ENCODE measurements around the gene EML1.

Gene EML1

GRCh38 chr14:99878563-99878962 lies 85.3 kb downstream of the EML1 start:
- POLR2A ChIA-PET: no interaction called here

GRCh38 chr14:99879401-99880295 lies 86.4 kb downstream of the EML1 start:
- ChIA-PET CTCF (interaction anchor here (0.8 to 1.8 kb wide), 6 partner anchors 7 to 217 kb away, joined by 3 to 9 read pairs (median 3); partner anchors contain the start of gene CYP46A1), POLR2A (no interaction called here)
- no peak for TF ChIP-seq CTCF (IDR thresholded peaks at IDR 0.05; ENCODE audit: control extremely low read depth, extremely low read depth, low read depth, missing control alignments)
- no peak for DNase-seq (ENCODE audit: extremely low spot score)

More at GRCh38 chr14:99878563-99878962, 85.3 kb downstream of the EML1 start:
- TF ChIP-seq CTCF (IDR thresholded peaks at IDR 0.05; ENCODE audit: control extremely low read depth, extremely low read depth, low read depth, missing control alignments): no peak
- no peak for DNase-seq (ENCODE audit: extremely low spot score)
- CTCF ChIA-PET: interaction anchor here (1.6 to 1.8 kb wide), 2 partner anchors 8 to 21 kb away, joined by 5 to 9 read pairs; no protein-coding TSS in a partner anchor

GRCh38 chr14:99880651-99881420 lies 87.6 kb downstream of the EML1 start:
- CTCF ChIA-PET: interaction anchor here (1.5 to 1.6 kb wide), 2 partner anchors 19 to 197 kb away, joined by 3 to 6 read pairs; partner anchors contain the start of gene CYP46A1
- TF ChIP-seq CTCF (IDR thresholded peaks at IDR 0.05; ENCODE audit: control extremely low read depth, extremely low read depth, low read depth, missing control alignments): no peak
- DNase-seq (ENCODE audit: extremely low spot score): no peak
- POLR2A ChIA-PET: no interaction called here

- DNase-seq (ENCODE audit: extremely low spot score): no peak
- POLR2A ChIA-PET: no interaction called here
- CTCF ChIA-PET: interaction anchor here (0.7 to 4.2 kb wide), 14 partner anchors 8 to 207 kb away, joined by 3 to 29 read pairs (median 4); no protein-coding TSS in a partner anchor
- no peak for TF ChIP-seq CTCF (IDR thresholded peaks at IDR 0.05; ENCODE audit: control extremely low read depth, extremely low read depth, low read depth, missing control alignments)
Measured at GRCh38 chr14:99883866-99884650, 90.8 kb downstream of the EML1 start.

- ChIA-PET POLR2A (no interaction called here), CTCF (interaction anchor here (0.7 to 4.2 kb wide), 29 partner anchors 9 to 496 kb away, joined by 3 to 29 read pairs (median 4); partner anchors contain the start of gene EML1)
- DNase-seq (ENCODE audit: extremely low spot score): peak; percentile 60
- TF ChIP-seq CTCF (IDR thresholded peaks at IDR 0.05; ENCODE audit: control extremely low read depth, extremely low read depth, low read depth, missing control alignments): peak; percentile 65
Measured at GRCh38 chr14:99884834-99885648, 91.8 kb downstream of the EML1 start.
